ENCODE measurements around the gene NKAIN4.

DNA sequence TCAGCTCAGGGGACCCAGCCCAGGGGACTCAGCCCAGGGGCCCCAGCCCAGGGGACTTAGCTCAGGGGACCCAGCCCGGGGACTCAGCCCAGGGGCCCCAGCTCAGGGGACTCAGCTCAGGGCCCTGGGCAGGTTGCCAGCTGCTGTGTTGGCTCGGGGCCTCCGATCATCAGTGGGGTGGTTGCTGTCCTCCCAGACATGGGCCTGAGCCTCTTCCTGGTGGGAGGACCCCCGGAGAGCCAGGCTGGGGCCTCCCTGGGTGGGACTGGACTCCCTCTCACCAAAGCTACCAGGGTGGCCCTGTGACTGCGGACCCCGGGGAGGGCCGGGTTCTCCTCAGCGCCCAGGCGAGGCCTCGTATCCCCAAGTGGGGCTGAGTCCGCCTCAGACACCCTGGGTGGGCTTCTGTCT is 43.1 kb upstream of the NKAIN4 start:
- TF ChIP-seq CTCF (conservative IDR thresholded peaks at IDR 0.05) (no peak), EZH2 (IDR thresholded peaks at IDR 0.05; ENCODE audit: low read depth) (no peak)

Measured in PC-9 (cell line).